HG03575 (cell line): ENCODE results near the gene CNTN2.

Experiments used
- ATAC-seq: cut with Tn5 transposase; IDR thresholded peaks from one replicate; pipeline ENCODE4 v1.9.1; 2021; ENCODE audit not compliant: unreplicated experiment, insufficient number of reproducible peaks, low FRiP score; ENCODE audit errors: extremely low read depth

The CNTN2 gene

DNA sequence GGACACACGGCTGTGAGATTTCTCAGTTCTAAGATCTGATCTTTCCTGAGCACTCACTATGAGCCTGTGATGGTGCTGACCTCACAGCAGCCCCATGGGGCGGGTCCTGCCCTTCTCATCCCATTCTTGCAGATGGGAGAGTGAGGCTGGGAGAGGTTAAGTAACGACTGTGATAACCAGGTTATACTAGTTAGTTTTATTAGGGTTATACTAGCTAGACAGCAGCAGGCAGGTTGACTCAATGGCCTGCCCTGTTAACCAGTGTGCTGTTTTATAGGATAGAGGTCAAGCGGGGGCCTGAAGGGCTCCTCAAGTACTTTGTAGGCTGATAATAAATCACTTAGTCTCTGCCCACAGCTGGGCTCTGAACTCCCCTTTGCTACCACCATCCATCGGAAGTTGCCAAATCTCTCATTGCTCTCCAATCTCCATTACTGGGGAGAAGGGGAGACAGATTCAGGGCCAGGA lies 4.8 kb downstream of the CNTN2 start:
- ATAC-seq = no peak

- no peak for ATAC-seq
These were observed 5.4 kb downstream of the CNTN2 start for GRCh38 chr1:205048382-205048781.

DNA sequence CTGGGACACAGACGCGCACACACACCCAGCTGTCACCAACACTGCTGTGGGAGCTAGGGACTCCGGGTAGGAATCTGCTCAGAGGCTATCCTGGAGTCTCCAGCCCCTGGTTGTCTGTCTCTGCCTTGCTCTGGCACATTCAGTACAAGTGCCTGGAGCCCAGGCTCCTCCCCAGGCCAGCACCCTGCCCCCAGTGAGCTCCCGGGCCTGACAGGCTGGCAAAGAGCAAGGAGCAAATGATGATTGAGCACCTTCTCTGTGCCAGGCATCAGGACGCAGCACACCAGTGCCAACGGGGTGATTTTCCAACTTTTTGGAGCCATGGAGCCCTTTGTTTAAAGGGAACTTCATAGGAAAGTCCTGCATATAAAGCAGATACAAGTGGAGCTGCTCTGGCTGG lies 6.5 kb downstream of the CNTN2 start:
- no peak for ATAC-seq

- no peak for ATAC-seq
These were observed 9.7 kb downstream of the CNTN2 start for GRCh38 chr1:205052690-205053089.

- ATAC-seq = no peak
These were observed 10.3 kb downstream of the CNTN2 start for GRCh38 chr1:205053296-205053695.

GRCh38 chr1:205054013-205054412 lies 11.0 kb downstream of the CNTN2 start:
- no peak for ATAC-seq

GRCh38 chr1:205056188-205056611 lies 13.2 kb downstream of the CNTN2 start:
- ATAC-seq = no peak

- ATAC-seq = no peak
These were observed 14.1 kb downstream of the CNTN2 start for GRCh38 chr1:205056956-205057568.

- no peak for ATAC-seq
These were observed 15.0 kb downstream of the CNTN2 start for GRCh38 chr1:205057808-205058575.

DNA sequence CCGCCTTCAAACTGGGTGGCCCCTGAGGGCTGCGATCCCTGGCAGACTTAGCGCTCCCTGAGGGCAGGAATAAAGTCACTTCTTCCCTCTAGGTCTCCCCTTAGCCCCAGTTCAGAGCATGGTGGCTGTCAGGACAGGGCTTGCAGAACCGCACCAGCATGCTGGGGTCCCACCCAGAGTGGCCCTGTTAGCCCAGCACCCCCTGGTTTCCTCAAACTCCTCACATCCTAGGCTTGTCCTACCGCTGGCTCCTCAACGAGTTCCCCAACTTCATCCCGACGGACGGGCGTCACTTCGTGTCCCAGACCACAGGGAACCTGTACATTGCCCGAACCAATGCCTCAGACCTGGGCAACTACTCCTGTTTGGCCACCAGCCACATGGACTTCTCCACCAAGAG lies 15.8 kb downstream of the CNTN2 start:
- no peak for ATAC-seq

DNA sequence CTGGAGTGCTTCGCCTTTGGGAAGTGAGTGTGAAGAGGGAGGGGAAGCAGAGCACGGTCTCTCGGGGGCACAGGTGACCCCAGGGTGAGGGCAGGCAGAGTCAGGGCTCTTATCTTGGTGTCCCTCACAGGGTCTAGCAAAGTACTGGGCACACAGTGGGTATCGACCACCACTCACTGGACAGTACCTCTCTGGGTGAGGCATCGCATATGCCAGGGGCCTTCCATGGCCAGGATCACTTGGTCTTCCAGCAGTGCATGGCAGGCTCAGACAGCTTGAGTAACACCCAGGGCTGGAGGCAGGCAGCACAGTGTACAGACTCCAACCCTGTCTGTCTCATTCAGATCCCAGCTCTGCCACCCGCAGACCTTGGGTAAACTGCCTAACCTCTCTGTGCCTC lies 16.6 kb downstream of the CNTN2 start:
- no peak for ATAC-seq

DNA sequence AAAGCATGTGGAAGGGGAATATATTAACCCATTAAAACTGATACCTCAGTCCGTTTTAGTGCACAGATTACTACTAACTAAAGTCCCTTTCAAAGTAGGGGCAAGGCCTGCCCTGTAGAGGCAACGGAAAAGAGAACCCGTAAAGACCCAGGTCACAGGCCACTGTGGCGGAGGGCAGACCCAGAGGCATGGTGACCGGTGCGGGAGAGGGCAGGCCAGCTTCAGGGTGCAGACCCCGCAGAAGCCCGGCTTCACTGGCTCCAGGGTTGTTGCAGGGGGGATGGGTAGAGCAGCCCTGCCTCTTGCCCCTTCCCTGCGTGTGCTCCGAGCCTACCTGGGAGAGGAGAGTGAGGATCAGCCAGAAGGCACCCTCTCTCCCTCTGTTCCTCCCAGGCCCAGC lies 17.7 kb downstream of the CNTN2 start:
- no peak for ATAC-seq

DNA sequence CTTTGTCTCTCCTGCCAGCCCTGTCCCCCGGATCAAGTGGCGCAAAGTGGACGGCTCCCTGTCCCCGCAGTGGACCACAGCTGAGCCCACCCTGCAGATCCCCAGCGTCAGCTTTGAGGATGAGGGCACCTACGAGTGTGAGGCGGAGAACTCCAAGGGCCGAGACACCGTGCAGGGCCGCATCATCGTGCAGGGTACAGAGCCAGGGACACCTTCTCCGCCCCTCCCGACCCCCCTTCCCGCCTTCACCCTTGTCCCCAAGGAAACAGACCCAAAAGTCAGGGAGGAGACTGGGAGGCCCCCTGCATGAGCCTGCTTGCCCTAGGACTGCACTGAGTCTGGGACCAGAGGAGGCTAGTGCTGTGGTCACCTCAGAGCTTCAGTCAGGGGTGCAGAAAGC lies 18.2 kb downstream of the CNTN2 start:
- no peak for ATAC-seq

DNA sequence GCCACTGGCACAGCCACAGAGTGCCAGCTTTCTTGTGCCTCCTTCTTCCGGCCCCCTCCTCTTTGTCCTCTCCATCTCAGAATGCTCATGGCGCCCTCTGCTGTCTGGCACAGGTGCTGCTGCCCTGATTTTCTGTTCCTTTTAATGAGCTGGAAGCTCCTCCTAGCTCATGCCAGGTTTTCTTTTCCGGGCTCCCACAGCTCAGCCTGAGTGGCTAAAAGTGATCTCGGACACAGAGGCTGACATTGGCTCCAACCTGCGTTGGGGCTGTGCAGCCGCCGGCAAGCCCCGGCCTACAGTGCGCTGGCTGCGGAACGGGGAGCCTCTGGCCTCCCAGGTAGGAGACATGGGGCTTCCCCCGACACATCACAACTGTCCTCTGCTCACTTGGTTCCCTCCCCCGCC lies 18.7 kb downstream of the CNTN2 start:
- ATAC-seq = no peak

- ATAC-seq = no peak
These were observed 19.3 kb downstream of the CNTN2 start for GRCh38 chr1:205062319-205062718.

DNA sequence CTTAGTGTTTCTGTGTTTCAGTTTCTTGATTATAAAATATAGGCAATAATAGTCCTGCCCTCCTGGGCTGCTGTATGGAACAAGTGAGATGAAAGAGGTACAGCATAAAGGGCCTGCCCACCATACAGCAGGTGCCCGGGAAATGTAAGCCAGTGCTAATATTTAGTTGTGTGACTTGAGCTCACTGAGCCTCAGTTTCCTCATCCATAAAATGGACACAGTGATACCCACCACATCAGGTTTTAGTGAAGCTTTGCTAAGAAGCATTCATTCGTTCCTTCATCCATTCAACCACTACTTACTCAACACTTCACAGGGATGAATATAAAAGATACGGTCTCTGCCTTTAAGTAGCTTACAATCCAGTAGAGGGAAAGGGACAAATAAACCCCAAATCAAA lies 19.9 kb downstream of the CNTN2 start:
- no peak for ATAC-seq

DNA sequence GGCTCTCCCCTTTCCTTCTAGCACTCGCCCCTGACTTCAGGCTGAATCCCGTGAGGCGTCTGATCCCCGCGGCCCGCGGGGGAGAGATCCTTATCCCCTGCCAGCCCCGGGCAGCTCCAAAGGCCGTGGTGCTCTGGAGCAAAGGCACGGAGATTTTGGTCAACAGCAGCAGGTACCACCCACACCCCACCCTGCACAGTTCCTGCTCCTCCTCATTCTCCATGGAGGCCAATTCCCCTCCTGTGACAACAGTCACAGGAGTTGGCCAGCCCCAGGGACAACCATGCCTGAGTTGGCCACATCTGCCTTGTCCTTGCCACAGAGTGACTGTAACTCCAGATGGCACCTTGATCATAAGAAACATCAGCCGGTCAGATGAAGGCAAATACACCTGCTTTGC lies 21.3 kb downstream of the CNTN2 start:
- ATAC-seq = no peak

- no peak for ATAC-seq
These were observed 21.8 kb downstream of the CNTN2 start for GRCh38 chr1:205064741-205065316.

DNA sequence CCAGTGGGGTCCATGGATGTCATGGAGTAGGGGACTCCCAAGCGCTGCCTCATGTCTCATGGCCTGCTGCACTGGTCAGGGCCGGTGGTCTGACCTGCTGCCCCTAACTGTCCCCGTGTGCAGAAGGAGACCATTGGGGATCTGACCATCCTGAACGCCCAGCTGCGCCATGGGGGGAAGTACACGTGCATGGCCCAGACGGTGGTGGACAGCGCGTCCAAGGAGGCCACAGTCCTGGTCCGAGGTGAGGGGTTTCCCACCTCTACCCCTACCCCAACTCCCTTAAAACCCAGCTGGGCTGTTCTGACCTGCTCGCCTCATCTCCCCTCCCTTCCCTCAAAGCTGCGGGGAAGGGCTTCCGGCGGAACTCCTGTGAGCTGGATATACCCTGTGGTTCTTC lies 22.7 kb downstream of the CNTN2 start:
- no peak for ATAC-seq

DNA sequence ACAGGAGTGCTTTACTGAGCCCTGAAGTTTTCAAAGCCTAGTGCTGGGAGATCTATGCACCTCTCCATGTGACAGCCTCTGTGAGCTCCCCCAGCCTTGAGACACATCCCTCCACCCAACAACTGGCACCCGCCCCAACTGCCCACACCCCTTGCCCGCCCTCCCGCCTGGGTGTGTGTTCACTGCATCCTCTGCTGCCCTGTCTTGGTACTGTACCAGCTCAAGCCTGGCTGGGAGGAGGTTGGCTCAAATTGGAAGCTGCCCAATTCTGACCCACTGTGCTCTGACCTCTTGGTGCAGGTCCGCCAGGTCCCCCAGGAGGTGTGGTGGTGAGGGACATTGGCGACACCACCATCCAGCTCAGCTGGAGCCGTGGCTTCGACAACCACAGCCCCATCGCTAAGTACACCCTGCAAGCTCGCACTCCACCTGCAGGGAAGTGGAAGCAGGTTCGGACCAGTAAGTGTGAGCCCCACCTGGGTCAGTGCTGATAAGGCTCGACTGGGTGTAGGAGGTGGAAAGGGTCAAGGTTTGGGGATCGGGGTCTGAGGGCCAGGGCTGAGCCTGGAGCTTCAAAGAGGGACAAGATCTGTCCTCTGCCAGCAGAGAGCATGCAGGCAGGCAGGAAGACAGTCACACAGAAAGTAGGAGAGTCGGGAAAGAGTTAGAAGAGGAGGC lies 23.3 kb downstream of the CNTN2 start:
- ATAC-seq = no peak
